Loucy (cell line): ENCODE results near the gene SERGEF.

Experiments
- EZH2phosphoT487 ChIP-seq: fragments of 200-600 bp; IDR thresholded peaks from 2 replicates; pipeline ENCODE4 v1.6.1; 2018; ENCODE audit warnings: antibody characterized with exemption, mild to moderate bottlenecking, moderate library complexity, borderline replicate concordance
- TF ChIP-seq, protein P1 (sequence below): fragments of 200-600 bp; sonication (generic); conservative IDR thresholded peaks from 2 replicates; pipeline ENCODE4 v1.5.1; 2014; ENCODE audit warnings: mild to moderate bottlenecking, antibody characterized with exemption, low read length

DNA sequence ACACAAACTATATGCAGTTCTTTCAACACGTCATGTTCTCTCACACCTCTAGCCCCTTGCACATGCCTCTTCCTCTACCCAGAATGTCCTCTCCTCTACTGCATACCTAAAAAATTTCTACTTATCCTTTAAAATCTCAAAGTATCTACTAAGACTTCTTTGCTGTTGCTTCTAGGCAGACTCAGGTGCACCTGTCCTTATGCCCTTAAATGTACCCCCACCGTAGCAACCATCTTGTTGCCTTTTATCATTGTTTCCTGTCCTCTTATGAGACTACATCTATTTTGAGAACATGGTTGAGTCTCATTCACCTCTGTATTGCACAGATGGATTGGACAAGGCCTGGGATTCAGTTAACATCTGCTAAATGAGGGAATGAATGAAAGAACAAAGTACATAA is 134.1 kb downstream of the SERGEF start:
- TF ChIP-seq, protein P1, sequence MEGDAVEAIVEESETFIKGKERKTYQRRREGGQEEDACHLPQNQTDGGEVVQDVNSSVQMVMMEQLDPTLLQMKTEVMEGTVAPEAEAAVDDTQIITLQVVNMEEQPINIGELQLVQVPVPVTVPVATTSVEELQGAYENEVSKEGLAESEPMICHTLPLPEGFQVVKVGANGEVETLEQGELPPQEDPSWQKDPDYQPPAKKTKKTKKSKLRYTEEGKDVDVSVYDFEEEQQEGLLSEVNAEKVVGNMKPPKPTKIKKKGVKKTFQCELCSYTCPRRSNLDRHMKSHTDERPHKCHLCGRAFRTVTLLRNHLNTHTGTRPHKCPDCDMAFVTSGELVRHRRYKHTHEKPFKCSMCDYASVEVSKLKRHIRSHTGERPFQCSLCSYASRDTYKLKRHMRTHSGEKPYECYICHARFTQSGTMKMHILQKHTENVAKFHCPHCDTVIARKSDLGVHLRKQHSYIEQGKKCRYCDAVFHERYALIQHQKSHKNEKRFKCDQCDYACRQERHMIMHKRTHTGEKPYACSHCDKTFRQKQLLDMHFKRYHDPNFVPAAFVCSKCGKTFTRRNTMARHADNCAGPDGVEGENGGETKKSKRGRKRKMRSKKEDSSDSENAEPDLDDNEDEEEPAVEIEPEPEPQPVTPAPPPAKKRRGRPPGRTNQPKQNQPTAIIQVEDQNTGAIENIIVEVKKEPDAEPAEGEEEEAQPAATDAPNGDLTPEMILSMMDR: no peak
- TF ChIP-seq EZH2phosphoT487: no peak
